Left lung (tissue), 10 donors: ENCODE measurements around the gene CYTH4. TPM values are rescaled to one million over a fixed set of nuclear protein-coding genes. Genes with fewer than 3 reads are reported as not detected.
A peak's percentile ranks its signal among the peaks of the same experiment; 100 is the strongest.

Source experiments
- ATAC-seq: fragments of 200-7000 bp; cut with Tn5 transposase; one replicate; pipeline ENCODE4 v1.9.1; 2020; ENCODE audit warnings: moderate library complexity
- DNase-seq, 4 donors: peaks; one replicate each; pipeline ENCODE4 v3.0.0-alpha.2; 2013 to 2020
- H3K27ac ChIP-seq, 2 donors: fragments of 200-600 bp; sonication (generic) in 1 of 2; one replicate each; pipeline versions ENCODE4 v1.5.0 to v1.8.0; 2020 to 2021
- H3K27me3 ChIP-seq, 2 donors: fragments of 200-600 bp; sonication (generic) in 1 of 2; one replicate each; pipeline versions ENCODE4 v1.5.0 to v1.8.0; 2020 to 2021
- H3K36me3 ChIP-seq, 2 donors: fragments of 200-600 bp; sonication (generic) in 1 of 2; one replicate each; pipeline versions ENCODE4 v1.5.0 to v1.8.0; 2020 to 2021
- H3K4me1 ChIP-seq, 2 donors: fragments of 200-600 bp; one replicate each; pipeline ENCODE4 v1.8.0; 2021
- H3K4me3 ChIP-seq, 2 donors: fragments of 200-600 bp; sonication (generic) in 1 of 2; one replicate each; pipeline versions ENCODE4 v1.5.0 to v1.8.0; 2020 to 2021; ENCODE audit warnings: mild to moderate bottlenecking in 1 of 2
- H3K9me3 ChIP-seq, 2 donors: fragments of 200-600 bp; sonication (generic) in 1 of 2; one replicate each; pipeline versions ENCODE4 v1.5.0 to v1.8.0; 2020 to 2021
- CTCF ChIP-seq, 2 donors: fragments of 200-600 bp; sonication (generic) in 1 of 2; IDR thresholded peaks; one replicate each; pipeline versions ENCODE4 v1.5.0 to v1.8.0; 2021; ENCODE audit warnings: antibody characterized with exemption in 2 of 2
- intact Hi-C, 2 donors: fragments of 100-400 bp; cut with DNase I; formaldehyde crosslinking; loops; one replicate each; pipeline versions ENCODE4 v1.11.2 to v1.14.2; 2022
- polyA plus RNA-seq, 6 donors: library from polyadenylated mRNA; unstranded; fragments of 120-200 nt; gene quantifications; one replicate each; pipeline ENCODE4 v1.2.1, GENCODE V29; 2013; ENCODE audit not compliant: insufficient read length in 6 of 6
- total RNA-seq, 2 donors: library from RNA; stranded (reverse); fragmentation: NEBNext Ultra II Directional; extraction: Animal tissue kit (Norgen Biotek cat#: 25700); gene quantifications; one replicate each; pipeline ENCODE4 v1.2.1, GENCODE V29; 2021
- donor health status: DM: no; HTN: yes; CAD: no.
- donor health status: DM: no; HTN: no; CAD: no.

CYTH4 gene
- total and polyA plus RNA-seq, 8 donors: 4.7 to 63.4 (median 6.1) TPM

GRCh38 chr22:37235897-37236607 is 46.3 kb upstream of the CYTH4 start:
- Histone ChIP-seq H3K4me1 (peaks cover 0 to 95% of the 10 kb centered on the region in 2 donors), H3K4me3 (no peak overlapping the region), H3K27me3 (peaks cover 0 to 86% of the 10 kb centered on the region in 2 donors), H3K27ac (peak overlapping the region in 1 of 2 donors; percentile 90), H3K9me3 (no peaks in the 10 kb centered on the region), H3K36me3 (peaks cover 0 to 26% of the 10 kb centered on the region in 2 donors)
- intact Hi-C loops: no loop called here
- DNase-seq (peak in 2 of 4 donors; percentile 13 to 32), ATAC-seq (no peak)
- TF ChIP-seq CTCF (IDR thresholded peaks at IDR 0.05): no peak

GRCh38 chr22:37237371-37238268 is 44.7 kb upstream of the CYTH4 start:
- TF ChIP-seq CTCF (IDR thresholded peaks at IDR 0.05): no peak
- H3K36me3 ChIP-seq: peaks cover 0 to 22% of the 10 kb centered on the region in 2 donors
- ATAC-seq (no peak), DNase-seq (peak in 2 of 4 donors; percentile 10 to 44)
- peaks cover 0 to 97% of the 10 kb centered on the region in 2 donors for H3K4me1 ChIP-seq
- H3K9me3 ChIP-seq: no peaks in the 10 kb centered on the region
- peaks cover 0 to 91% of the 10 kb centered on the region in 2 donors for H3K27me3 ChIP-seq
- H3K27ac ChIP-seq: peak overlapping the region in 1 of 2 donors; percentile 90
- H3K4me3 ChIP-seq: no peak overlapping the region
- intact Hi-C loops: no loop called here

GRCh38 chr22:37239336-37240239 is 42.7 kb upstream of the CYTH4 start:
- Histone ChIP-seq H3K27ac (peak overlapping the region in 1 of 2 donors; percentile 90), H3K36me3 (peaks cover 0 to 11% of the 10 kb centered on the region in 2 donors), H3K9me3 (no peaks in the 10 kb centered on the region), H3K27me3 (peaks cover 0 to 91% of the 10 kb centered on the region in 2 donors), H3K4me3 (no peak overlapping the region), H3K4me1 (peaks cover 0 to 97% of the 10 kb centered on the region in 2 donors)
- TF ChIP-seq CTCF (IDR thresholded peaks at IDR 0.05): no peak
- ATAC-seq (no peak), DNase-seq (peak in 2 of 4 donors; percentile 27 to 31)
- intact Hi-C loops: no loop called here

- TF ChIP-seq CTCF (IDR thresholded peaks at IDR 0.05): no peak
- ATAC-seq (no peak), DNase-seq (no peak)
- Histone ChIP-seq H3K27me3 (peaks cover 0 to 90% of the 10 kb centered on the region in 2 donors), H3K4me1 (peaks cover 0 to 97% of the 10 kb centered on the region in 2 donors), H3K9me3 (no peaks in the 10 kb centered on the region), H3K4me3 (no peak overlapping the region), H3K27ac (peak overlapping the region in 1 of 2 donors; percentile 95), H3K36me3 (peaks cover 0 to 11% of the 10 kb centered on the region in 2 donors)
- intact Hi-C loops: no loop called here
These were observed 41.9 kb upstream of the CYTH4 start for GRCh38 chr22:37240240-37240940.
